ENCODE results near the gene CCL2.

DNA sequence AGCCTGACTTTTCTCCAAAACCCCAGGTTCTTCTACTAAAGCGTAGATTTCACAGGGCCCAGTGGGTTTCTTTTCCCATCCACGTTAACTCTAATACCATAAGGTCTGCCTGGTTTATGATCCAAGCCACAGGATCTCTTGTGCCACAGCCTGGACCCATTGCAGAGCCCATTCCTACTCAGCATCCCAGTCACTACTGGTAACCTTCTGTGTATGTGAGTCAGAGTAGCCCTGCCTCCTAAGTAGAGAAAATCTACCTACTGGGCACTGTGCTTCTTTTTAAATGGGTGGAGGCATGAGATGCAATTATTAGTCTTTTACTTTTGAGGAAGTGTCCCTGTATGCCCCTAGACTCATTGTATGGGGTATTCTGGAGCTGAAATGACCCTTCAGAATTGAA, 43.9 kb downstream of the CCL2 start:
- TF ChIP-seq CTCF (IDR thresholded peaks at IDR 0.05) (no peak), POLR2A (IDR thresholded peaks at IDR 0.05) (no peak)

Measured in stomach (tissue), 4 donors.